ENCODE results near the gene HHAT. TPM values are rescaled to one million over a fixed set of nuclear protein-coding genes. Genes with fewer than 3 reads are reported as not detected.

The HHAT gene
- total and polyA plus RNA-seq, 2 of the 13 experiments (the other 11 are each of a cell fraction or from before 2014, with no cell fraction given), result 2.6 to 4.9 TPM

- POLR2A ChIA-PET, result no interaction called here
- Histone ChIP-seq H3K9ac (ENCODE audit: insufficient read depth, low read depth, low read length) (no peak overlapping the region), H3K9me3 (ENCODE audit: low read length) (no peaks in the 10 kb centered on the region), H4K20me1 (ENCODE audit: insufficient read depth, low read length) (no peaks in the 10 kb centered on the region), H3K27me3 (ENCODE audit: control insufficient read depth in 1 of 2, insufficient read depth in 2 of 2, low read length in 2 of 2) (no peaks in the 10 kb centered on the region; a peak in 1 of 5 replicates), H3K4me1 (ENCODE audit: insufficient read depth, low read length) (no peaks in the 10 kb centered on the region), H3K4me3 (replicated peaks in 1 of 3; ENCODE audit: insufficient read depth in 1 of 3, low read depth in 2 of 3, low read length in 3 of 3) (no peak overlapping the region), H3K27ac (ENCODE audit: extremely low read length, insufficient read depth, low read length) (no peak overlapping the region), H3K79me2 (ENCODE audit: insufficient read depth, low read length) (no peaks in the 10 kb centered on the region), H3K36me3 (replicated peaks in 1 of 2; ENCODE audit: control insufficient read depth in 1 of 2, insufficient read depth in 2 of 2, low read length in 2 of 2) (no peaks in the 10 kb centered on the region), H3K4me2 (ENCODE audit: low read depth, low read length) (no peak overlapping the region), H2AFZ (ENCODE audit: low read length) (no peak overlapping the region)
- CTCF ChIA-PET (ENCODE audit: low intra/inter-chr PET ratio, low total read pairs), result no interaction called here
- ATAC-seq (no peak), FAIRE-seq (no peak), DNase-seq (ENCODE audit: low spot score) (no peak)
- WGBS (ENCODE audit: low lambda C conversion rate), result 26% methylated on average over 5 of the region's 5 CpGs
- no TSS peak for BruUV-seq (replicated peaks)
- in situ Hi-C loops (cut with HindIII; ENCODE audit: extremely low pct_ligation_motif_present, low pct_unique_long_range_greater_than_20kb), result no loop called here
- no peak for TF ChIP-seq ISX (CRISPR knock-in tag; conservative IDR thresholded peaks at IDR 0.05)
- TF ChIP-seq FOXJ3 (CRISPR knock-in tag; IDR thresholded peaks at IDR 0.05; ENCODE audit: borderline replicate concordance), result no peak
- TF ChIP-seq, protein P1, sequence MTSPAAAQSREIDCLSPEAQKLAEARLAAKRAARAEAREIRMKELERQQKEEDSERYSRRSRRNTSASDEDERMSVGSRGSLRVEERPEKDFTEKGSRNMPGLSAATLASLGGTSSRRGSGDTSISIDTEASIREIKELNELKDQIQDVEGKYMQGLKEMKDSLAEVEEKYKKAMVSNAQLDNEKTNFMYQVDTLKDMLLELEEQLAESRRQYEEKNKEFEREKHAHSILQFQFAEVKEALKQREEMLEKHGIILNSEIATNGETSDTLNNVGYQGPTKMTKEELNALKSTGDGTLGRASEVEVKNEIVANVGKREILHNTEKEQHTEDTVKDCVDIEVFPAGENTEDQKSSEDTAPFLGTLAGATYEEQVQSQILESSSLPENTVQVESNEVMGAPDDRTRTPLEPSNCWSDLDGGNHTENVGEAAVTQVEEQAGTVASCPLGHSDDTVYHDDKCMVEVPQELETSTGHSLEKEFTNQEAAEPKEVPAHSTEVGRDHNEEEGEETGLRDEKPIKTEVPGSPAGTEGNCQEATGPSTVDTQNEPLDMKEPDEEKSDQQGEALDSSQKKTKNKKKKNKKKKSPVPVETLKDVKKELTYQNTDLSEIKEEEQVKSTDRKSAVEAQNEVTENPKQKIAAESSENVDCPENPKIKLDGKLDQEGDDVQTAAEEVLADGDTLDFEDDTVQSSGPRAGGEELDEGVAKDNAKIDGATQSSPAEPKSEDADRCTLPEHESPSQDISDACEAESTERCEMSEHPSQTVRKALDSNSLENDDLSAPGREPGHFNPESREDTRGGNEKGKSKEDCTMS (CRISPR knock-in tag; conservative IDR thresholded peaks at IDR 0.05), result no peak
- no peak for TF ChIP-seq PHF8 (CRISPR knock-in tag; IDR thresholded peaks at IDR 0.05)
- no peak for TF ChIP-seq KDM6A (CRISPR knock-in tag; IDR thresholded peaks at IDR 0.05; ENCODE audit: low read depth)
- TF ChIP-seq ZSCAN5A (CRISPR knock-in tag; IDR thresholded peaks at IDR 0.05; ENCODE audit: borderline replicate concordance), result no peak
- TF ChIP-seq ZNF816 (CRISPR knock-in tag; IDR thresholded peaks at IDR 0.05; ENCODE audit: borderline replicate concordance), result no peak
- TF ChIP-seq ATM (IDR thresholded peaks at IDR 0.05; ENCODE audit: borderline replicate concordance), result no peak
- TF ChIP-seq IKZF5 (CRISPR knock-in tag; IDR thresholded peaks at IDR 0.05), result no peak
- TF ChIP-seq HDAC2 (CRISPR knock-in tag; IDR thresholded peaks at IDR 0.05), result no peak
- TF ChIP-seq ZNF383 (CRISPR knock-in tag; IDR thresholded peaks at IDR 0.05; ENCODE audit: borderline replicate concordance), result no peak
- no peak for TF ChIP-seq ZFP90 (CRISPR knock-in tag; IDR thresholded peaks at IDR 0.05; ENCODE audit: borderline replicate concordance)
- no peak for TF ChIP-seq GTF2F1 (IDR thresholded peaks at IDR 0.05; ENCODE audit: low read length)
- no peak for TF ChIP-seq ZNF781 (CRISPR knock-in tag; IDR thresholded peaks at IDR 0.05; ENCODE audit: borderline replicate concordance, not compliant biosample characterization)
- intact Hi-C loops (cut with micrococcal nuclease; ENCODE audit: unreplicated experiment), result no loop called here
Observed at GRCh38 chr1:210618369-210618768, 289.7 kb downstream of the HHAT start.
